ENCODE measurements around the gene GALNTL6. TPM values are rescaled to one million over a fixed set of nuclear protein-coding genes. Genes with fewer than 3 reads are reported as not detected.

Gene GALNTL6
- total RNA-seq, 1 donor from 2014 or later = 0.10 TPM

DNA sequence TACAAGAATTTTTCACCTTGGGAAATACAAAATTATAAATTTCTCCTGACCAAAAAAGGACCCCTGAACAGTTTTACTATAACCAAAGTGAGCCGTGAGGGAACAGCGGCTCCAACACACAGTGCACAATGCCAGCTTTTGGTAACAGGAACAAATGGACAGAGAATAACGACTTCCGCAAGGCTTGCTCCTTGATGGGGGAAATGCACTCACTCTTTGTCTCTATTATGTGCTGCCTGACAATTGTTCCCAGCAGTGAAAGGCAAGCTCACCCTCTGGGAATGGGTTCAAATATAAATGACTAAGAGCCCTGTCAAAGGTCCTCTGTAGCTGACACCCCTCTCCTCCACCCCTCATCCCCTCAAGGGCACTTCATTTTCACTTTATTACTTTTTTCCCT lies 1029.6 kb downstream of the GALNTL6 start:
- Mint-ChIP-seq H3K27ac (ENCODE audit: unreplicated experiment) (no peak overlapping the region), H3K36me3 (ENCODE audit: low read depth, unreplicated experiment) (no peaks in the 10 kb centered on the region), H3K4me3 (ENCODE audit: unreplicated experiment) (no peak overlapping the region), H3K9me3 (ENCODE audit: unreplicated experiment) (no peaks in the 10 kb centered on the region), H3K27me3 (ENCODE audit: unreplicated experiment) (peaks cover 5% of the 10 kb centered on the region), H3K4me1 (ENCODE audit: unreplicated experiment) (no peaks in the 10 kb centered on the region)
- TF ChIP-seq, protein P1, sequence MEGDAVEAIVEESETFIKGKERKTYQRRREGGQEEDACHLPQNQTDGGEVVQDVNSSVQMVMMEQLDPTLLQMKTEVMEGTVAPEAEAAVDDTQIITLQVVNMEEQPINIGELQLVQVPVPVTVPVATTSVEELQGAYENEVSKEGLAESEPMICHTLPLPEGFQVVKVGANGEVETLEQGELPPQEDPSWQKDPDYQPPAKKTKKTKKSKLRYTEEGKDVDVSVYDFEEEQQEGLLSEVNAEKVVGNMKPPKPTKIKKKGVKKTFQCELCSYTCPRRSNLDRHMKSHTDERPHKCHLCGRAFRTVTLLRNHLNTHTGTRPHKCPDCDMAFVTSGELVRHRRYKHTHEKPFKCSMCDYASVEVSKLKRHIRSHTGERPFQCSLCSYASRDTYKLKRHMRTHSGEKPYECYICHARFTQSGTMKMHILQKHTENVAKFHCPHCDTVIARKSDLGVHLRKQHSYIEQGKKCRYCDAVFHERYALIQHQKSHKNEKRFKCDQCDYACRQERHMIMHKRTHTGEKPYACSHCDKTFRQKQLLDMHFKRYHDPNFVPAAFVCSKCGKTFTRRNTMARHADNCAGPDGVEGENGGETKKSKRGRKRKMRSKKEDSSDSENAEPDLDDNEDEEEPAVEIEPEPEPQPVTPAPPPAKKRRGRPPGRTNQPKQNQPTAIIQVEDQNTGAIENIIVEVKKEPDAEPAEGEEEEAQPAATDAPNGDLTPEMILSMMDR (IDR thresholded peaks at IDR 0.05; ENCODE audit: unreplicated experiment) = no peak
- no peak for DNase-seq (ENCODE audit: low spot score)

DNA sequence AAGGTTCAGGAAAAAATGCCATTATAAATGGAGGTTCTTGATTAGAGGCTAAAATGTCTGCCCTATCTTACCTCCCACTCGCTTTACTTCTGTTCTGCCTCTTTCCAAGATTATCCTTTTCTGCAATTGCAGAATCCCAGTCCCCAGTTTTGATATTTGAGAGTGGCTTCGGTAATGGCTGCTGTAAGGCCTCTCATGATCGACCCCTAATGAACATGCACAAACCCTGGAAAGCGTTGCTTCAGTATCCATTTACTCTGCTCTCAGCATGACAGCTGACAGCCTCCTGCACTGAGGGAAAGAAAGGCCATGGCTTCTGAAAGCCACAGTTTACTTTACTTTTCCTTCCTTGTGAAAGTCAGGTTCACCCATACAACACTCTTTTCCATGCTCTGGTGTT lies 1030.0 kb downstream of the GALNTL6 start:
- TF ChIP-seq, protein P1 (IDR thresholded peaks at IDR 0.05; ENCODE audit: unreplicated experiment) = no peak
- Mint-ChIP-seq H3K27me3 (ENCODE audit: unreplicated experiment) (peaks cover 5% of the 10 kb centered on the region), H3K4me3 (ENCODE audit: unreplicated experiment) (no peak overlapping the region), H3K27ac (ENCODE audit: unreplicated experiment) (no peak overlapping the region), H3K9me3 (ENCODE audit: unreplicated experiment) (no peaks in the 10 kb centered on the region), H3K4me1 (ENCODE audit: unreplicated experiment) (no peaks in the 10 kb centered on the region), H3K36me3 (ENCODE audit: low read depth, unreplicated experiment) (no peaks in the 10 kb centered on the region)
- DNase-seq (ENCODE audit: low spot score) = no peak

DNA sequence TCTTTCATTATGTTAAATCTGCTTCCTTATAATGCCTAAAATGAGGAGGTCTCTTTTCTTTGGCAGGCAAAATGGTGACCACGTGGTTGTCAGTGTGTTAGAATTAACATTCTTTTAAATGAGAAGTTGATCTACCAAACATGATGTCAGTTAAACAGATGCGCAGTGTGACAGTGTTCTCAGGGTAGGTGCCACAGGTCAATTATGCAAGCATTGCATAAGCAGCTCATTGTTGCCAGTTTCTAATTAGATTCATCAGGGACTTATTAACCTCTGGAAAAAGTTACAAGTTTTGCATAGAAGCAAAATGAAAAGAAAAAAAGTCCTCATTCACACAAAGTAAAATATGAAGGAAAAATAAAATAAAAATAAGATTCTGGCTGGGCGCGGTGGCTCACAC lies 1031.4 kb downstream of the GALNTL6 start:
- Mint-ChIP-seq H3K27ac (ENCODE audit: unreplicated experiment) (no peak overlapping the region), H3K4me3 (ENCODE audit: unreplicated experiment) (no peak overlapping the region), H3K27me3 (ENCODE audit: unreplicated experiment) (peaks cover 5% of the 10 kb centered on the region), H3K4me1 (ENCODE audit: unreplicated experiment) (no peaks in the 10 kb centered on the region), H3K36me3 (ENCODE audit: low read depth, unreplicated experiment) (no peaks in the 10 kb centered on the region), H3K9me3 (ENCODE audit: unreplicated experiment) (no peaks in the 10 kb centered on the region)
- DNase-seq (ENCODE audit: low spot score) = no peak
- TF ChIP-seq, protein P1 (IDR thresholded peaks at IDR 0.05; ENCODE audit: unreplicated experiment) = no peak

DNA sequence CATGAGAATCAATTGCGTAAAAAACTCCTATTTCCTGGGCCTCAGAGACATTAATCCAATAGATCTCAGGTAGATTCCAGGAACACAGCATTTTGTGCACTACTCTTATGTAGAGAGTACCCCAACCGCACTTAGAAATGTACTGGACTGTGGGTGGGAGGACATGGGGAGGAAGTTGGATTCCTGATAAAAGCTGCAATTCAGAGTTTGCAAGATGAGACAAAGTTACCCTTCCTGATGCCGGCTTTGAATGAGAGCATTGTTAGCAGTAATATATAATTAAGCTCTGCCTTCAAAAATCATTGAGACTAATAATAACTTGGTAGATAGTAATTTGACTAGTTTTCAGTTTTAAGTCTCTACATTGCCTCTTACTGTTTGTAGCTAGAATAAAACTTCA lies 1032.1 kb downstream of the GALNTL6 start:
- Mint-ChIP-seq H3K36me3 (ENCODE audit: low read depth, unreplicated experiment) (no peaks in the 10 kb centered on the region), H3K4me1 (ENCODE audit: unreplicated experiment) (no peaks in the 10 kb centered on the region), H3K27ac (ENCODE audit: unreplicated experiment) (no peak overlapping the region), H3K27me3 (ENCODE audit: unreplicated experiment) (peaks cover 4% of the 10 kb centered on the region), H3K9me3 (ENCODE audit: unreplicated experiment) (no peaks in the 10 kb centered on the region), H3K4me3 (ENCODE audit: unreplicated experiment) (no peak overlapping the region)
- TF ChIP-seq, protein P1 (IDR thresholded peaks at IDR 0.05; ENCODE audit: unreplicated experiment) = no peak
- no peak for DNase-seq (ENCODE audit: low spot score)

DNA sequence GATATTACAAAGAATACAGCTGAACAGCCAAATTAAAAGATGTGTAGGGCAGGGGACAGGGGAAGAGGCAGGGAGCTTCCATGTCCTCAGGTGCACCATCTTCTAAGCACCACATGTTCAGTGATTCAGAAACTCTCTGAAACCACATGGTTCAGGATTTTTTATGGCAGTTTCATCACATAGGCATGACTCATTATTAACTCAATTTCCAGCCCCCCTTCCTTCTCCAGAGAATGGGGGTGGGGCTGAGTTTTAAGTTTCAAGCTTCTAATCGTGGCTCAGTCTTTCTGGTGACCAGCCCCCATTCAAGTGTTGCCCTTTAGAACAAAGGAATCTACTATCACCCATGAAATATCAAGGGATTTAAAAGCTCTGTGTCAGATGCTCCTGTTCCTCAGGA lies 1037.6 kb downstream of the GALNTL6 start:
- no peak overlapping the region for H3K4me3 Mint-ChIP-seq (ENCODE audit: unreplicated experiment)
- H3K27me3 Mint-ChIP-seq (ENCODE audit: unreplicated experiment) = no peaks in the 10 kb centered on the region
- H3K9me3 Mint-ChIP-seq (ENCODE audit: unreplicated experiment) = no peaks in the 10 kb centered on the region
- DNase-seq (ENCODE audit: low spot score) = no peak
- H3K36me3 Mint-ChIP-seq (ENCODE audit: low read depth, unreplicated experiment) = no peaks in the 10 kb centered on the region
- TF ChIP-seq, protein P1 (IDR thresholded peaks at IDR 0.05; ENCODE audit: unreplicated experiment) = no peak
- H3K4me1 Mint-ChIP-seq (ENCODE audit: unreplicated experiment) = no peaks in the 10 kb centered on the region
- H3K27ac Mint-ChIP-seq (ENCODE audit: unreplicated experiment) = no peak overlapping the region
